Esophagus squamous epithelium (tissue), 4 donors: ENCODE measurements around the gene CDK17.

Experiments used
- POLR2A ChIP-seq, 4 donors: fragments of 450-650 bp; IDR thresholded peaks; one replicate each; pipeline ENCODE4 v1.6.1; 2017; ENCODE audit warnings: antibody characterized with exemption in 4 of 4, mild to moderate bottlenecking in 4 of 4, moderate library complexity in 3 of 4
- TF ChIP-seq, protein P1 (sequence below), 6 experiments: fragments of 450-650 bp in 4 of 6; fragments of 200-600 bp in 2 of 6; sonication (generic) in 2 of 6; IDR thresholded peaks; one replicate each; pipeline ENCODE4 v1.5.1; 2016 to 2019; ENCODE audit warnings: antibody characterized with exemption in 6 of 6, mild to moderate bottlenecking in 4 of 6, moderate library complexity in 4 of 6

DNA sequence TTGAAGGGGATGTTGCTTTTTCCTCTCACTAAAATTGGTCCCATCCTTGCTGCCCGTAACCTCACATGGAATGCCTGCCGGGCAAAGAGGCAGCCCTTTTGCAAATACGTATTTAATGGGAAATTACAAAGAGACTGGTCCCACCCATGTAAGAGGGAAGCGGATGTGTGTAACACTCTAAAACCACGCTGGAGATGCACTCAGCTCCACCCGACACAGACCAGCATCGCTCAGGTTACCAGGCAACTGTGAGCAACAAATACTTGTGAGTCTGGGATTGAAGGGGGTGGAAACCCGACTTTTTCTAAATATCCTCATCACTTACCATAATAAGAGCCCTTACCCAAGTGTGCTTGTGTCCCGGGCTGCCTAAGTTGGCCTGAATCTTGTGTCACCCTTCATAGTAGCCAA is 158.4 kb downstream of the CDK17 start:
- TF ChIP-seq, protein P1, sequence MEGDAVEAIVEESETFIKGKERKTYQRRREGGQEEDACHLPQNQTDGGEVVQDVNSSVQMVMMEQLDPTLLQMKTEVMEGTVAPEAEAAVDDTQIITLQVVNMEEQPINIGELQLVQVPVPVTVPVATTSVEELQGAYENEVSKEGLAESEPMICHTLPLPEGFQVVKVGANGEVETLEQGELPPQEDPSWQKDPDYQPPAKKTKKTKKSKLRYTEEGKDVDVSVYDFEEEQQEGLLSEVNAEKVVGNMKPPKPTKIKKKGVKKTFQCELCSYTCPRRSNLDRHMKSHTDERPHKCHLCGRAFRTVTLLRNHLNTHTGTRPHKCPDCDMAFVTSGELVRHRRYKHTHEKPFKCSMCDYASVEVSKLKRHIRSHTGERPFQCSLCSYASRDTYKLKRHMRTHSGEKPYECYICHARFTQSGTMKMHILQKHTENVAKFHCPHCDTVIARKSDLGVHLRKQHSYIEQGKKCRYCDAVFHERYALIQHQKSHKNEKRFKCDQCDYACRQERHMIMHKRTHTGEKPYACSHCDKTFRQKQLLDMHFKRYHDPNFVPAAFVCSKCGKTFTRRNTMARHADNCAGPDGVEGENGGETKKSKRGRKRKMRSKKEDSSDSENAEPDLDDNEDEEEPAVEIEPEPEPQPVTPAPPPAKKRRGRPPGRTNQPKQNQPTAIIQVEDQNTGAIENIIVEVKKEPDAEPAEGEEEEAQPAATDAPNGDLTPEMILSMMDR (IDR thresholded peaks at IDR 0.05), result no peak
- TF ChIP-seq POLR2A (IDR thresholded peaks at IDR 0.05), result no peak
